NT2/D1 (cell line): Measurements from ENCODE around the gene CLDN22.

Experiments used
- SUZ12 ChIP-seq: IDR thresholded peaks from 2 replicates; pipeline ENCODE4 v1.6.1; 2011; ENCODE audit not compliant: insufficient read length, insufficient read depth; ENCODE audit errors: extremely low read depth
- YY1 ChIP-seq: IDR thresholded peaks from 2 replicates; pipeline ENCODE4 v1.6.1; 2011; ENCODE audit not compliant: insufficient read length, insufficient read depth
- ZNF274 ChIP-seq: IDR thresholded peaks from 2 replicates; pipeline ENCODE4 v1.6.1; 2011; ENCODE audit warnings: mild to moderate bottlenecking, low read depth, low read length

DNA sequence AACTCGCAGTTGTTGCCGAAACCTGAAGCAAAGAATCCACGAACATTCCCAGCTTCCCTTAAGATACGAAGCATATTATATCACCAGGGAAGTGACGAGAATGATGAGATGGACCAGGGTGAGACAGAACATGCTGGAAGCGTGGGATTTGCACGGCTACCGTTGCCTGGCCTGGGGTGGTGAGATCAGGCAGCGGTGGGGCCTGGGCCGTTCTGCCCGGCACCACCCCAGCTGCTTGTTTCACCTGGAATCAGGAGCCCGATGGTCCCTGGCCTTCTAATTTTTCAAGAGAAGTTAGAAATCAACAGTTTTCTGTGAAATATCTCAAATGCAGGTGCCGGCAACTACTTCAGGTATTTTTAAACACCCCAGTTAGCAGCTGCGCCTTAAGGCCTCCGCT is 5.7 kb downstream of the CLDN22 start:
- no peak for TF ChIP-seq YY1
- no peak for TF ChIP-seq SUZ12
- no peak for TF ChIP-seq ZNF274
